RWPE2 (cell line): Measurements from ENCODE around the gene CNTNAP4.

Experiments
- ATAC-seq: fragments of 200-7000 bp; cut with Tn5 transposase; 3 replicates; pipeline ENCODE4 v1.9.1; 2021; ENCODE audit warnings: low read depth
- DNase-seq: peaks from one replicate; pipeline ENCODE4 v3.0.0-alpha.2; 2020; ENCODE audit warnings: low spot score
- H3K27ac ChIP-seq: fragments of 450-650 bp; 2 replicates; pipeline ENCODE4 v1.5.1; 2017; ENCODE audit warnings: mild to moderate bottlenecking; ENCODE audit not compliant: poor library complexity, severe bottlenecking
- H3K27me3 ChIP-seq: fragments of 250-450 bp; sonication (Bioruptor Pico); 2 replicates; pipeline ENCODE4 v1.5.1; 2021; ENCODE audit warnings: mild to moderate bottlenecking, moderate library complexity; ENCODE audit not compliant: insufficient read depth, poor library complexity, severe bottlenecking
- H3K36me3 ChIP-seq: fragments of 250-450 bp; sonication (Bioruptor Pico); 2 replicates; pipeline ENCODE4 v1.5.1; 2020; ENCODE audit warnings: low read depth, mild to moderate bottlenecking, moderate library complexity
- H3K4me1 ChIP-seq: fragments of 250-450 bp; sonication (Bioruptor Pico); 2 replicates; pipeline ENCODE4 v1.5.1; 2021; ENCODE audit warnings: mild to moderate bottlenecking, moderate library complexity; ENCODE audit not compliant: insufficient read depth, poor library complexity, severe bottlenecking
- H3K4me3 ChIP-seq: fragments of 250-450 bp; sonication (Bioruptor Pico); 2 replicates; pipeline ENCODE4 v1.5.1; 2021; ENCODE audit warnings: mild to moderate bottlenecking, moderate library complexity; ENCODE audit not compliant: severe bottlenecking
- H3K9me3 ChIP-seq: fragments of 250-450 bp; sonication (Bioruptor Pico); 2 replicates; pipeline ENCODE4 v1.5.1; 2021; ENCODE audit warnings: mild to moderate bottlenecking, moderate library complexity; ENCODE audit not compliant: severe bottlenecking
- TF ChIP-seq, protein P1 (sequence below): fragments of 450-650 bp; IDR thresholded peaks from one replicate; pipeline ENCODE4 v1.5.1; 2017; ENCODE audit warnings: mild to moderate bottlenecking, moderate library complexity; ENCODE audit not compliant: poor library complexity, severe bottlenecking

Gene CNTNAP4

GRCh38 chr16:76579277-76579922 is 302.2 kb downstream of the CNTNAP4 start:
- ATAC-seq, result no peak
- DNase-seq, result no peak
- peaks cover 2% of the 10 kb centered on the region for H3K27me3 ChIP-seq
- H3K27ac ChIP-seq, result no peak overlapping the region
- TF ChIP-seq, protein P1, sequence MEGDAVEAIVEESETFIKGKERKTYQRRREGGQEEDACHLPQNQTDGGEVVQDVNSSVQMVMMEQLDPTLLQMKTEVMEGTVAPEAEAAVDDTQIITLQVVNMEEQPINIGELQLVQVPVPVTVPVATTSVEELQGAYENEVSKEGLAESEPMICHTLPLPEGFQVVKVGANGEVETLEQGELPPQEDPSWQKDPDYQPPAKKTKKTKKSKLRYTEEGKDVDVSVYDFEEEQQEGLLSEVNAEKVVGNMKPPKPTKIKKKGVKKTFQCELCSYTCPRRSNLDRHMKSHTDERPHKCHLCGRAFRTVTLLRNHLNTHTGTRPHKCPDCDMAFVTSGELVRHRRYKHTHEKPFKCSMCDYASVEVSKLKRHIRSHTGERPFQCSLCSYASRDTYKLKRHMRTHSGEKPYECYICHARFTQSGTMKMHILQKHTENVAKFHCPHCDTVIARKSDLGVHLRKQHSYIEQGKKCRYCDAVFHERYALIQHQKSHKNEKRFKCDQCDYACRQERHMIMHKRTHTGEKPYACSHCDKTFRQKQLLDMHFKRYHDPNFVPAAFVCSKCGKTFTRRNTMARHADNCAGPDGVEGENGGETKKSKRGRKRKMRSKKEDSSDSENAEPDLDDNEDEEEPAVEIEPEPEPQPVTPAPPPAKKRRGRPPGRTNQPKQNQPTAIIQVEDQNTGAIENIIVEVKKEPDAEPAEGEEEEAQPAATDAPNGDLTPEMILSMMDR, result no peak
- no peaks in the 10 kb centered on the region for H3K9me3 ChIP-seq
- H3K36me3 ChIP-seq, result no peaks in the 10 kb centered on the region
- H3K4me3 ChIP-seq, result no peak overlapping the region
- no peaks in the 10 kb centered on the region for H3K4me1 ChIP-seq

DNA sequence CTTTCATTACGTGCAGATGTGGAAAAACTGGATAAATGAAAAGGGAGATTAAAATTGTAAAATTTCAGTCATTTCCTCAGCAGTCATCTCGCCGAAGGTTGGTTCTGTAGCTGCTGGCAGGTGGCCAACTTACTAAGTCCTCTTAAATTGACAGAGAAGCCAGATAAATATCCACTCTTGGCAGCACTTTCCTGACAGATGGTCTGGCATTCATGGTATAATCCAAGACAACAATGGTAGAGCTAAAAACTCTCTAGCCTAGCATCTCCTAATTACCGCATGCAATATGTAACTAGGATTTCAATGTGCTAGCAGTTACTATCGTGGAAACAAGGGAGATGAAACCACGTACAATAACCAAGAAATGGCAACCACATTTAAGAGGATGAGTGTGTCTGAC is 306.3 kb downstream of the CNTNAP4 start:
- H3K9me3 ChIP-seq, result no peaks in the 10 kb centered on the region
- DNase-seq (no peak), ATAC-seq (no peak)

DNA sequence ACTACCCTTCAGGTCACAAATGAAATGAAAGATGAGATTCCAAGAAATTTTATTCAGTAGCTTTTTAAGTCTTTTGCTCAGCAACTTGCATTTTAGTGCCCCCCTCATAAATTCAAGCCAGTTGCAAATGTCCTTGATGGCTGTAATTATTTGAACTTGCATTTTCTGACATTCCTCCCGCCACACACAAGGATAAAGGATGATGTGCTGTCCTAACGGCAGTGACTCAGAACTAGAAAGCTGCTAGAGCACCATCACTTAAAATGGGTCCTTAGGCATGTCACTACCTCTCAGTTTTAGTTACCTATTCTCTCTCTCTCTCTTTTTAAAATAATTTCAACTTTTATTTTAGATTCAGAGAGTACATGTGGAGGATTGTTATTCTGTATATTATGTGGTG is 306.7 kb downstream of the CNTNAP4 start:
- Histone ChIP-seq H3K9me3 (no peaks in the 10 kb centered on the region), H3K4me1 (no peaks in the 10 kb centered on the region), H3K27me3 (peaks cover 3% of the 10 kb centered on the region), H3K4me3 (no peak overlapping the region), H3K27ac (no peak overlapping the region), H3K36me3 (no peaks in the 10 kb centered on the region)
- DNase-seq, result no peak
- ATAC-seq, result no peak
- TF ChIP-seq, protein P1, result no peak

More for the DNA sequence above, 306.3 kb downstream of the CNTNAP4 start:
- Histone ChIP-seq H3K27me3 (peaks cover 3% of the 10 kb centered on the region), H3K27ac (no peak overlapping the region), H3K36me3 (no peaks in the 10 kb centered on the region), H3K4me3 (no peak overlapping the region), H3K4me1 (no peaks in the 10 kb centered on the region)
- TF ChIP-seq, protein P1, result no peak

- Histone ChIP-seq H3K36me3 (no peaks in the 10 kb centered on the region; the same call in 1 of the 2 replicates), H3K9me3 (no peaks in the 10 kb centered on the region), H3K27ac (no peak overlapping the region), H3K4me3 (no peak overlapping the region), H3K4me1 (no peaks in the 10 kb centered on the region), H3K27me3 (peaks cover 2% of the 10 kb centered on the region)
- DNase-seq (no peak), ATAC-seq (no peak)
- TF ChIP-seq, protein P1, result no peak
Measured at GRCh38 chr16:76598498-76598897, 321.3 kb downstream of the CNTNAP4 start.

GRCh38 chr16:76607317-76607716 is 330.1 kb downstream of the CNTNAP4 start:
- ATAC-seq (no peak), DNase-seq (no peak)
- no peaks in the 10 kb centered on the region for H3K9me3 ChIP-seq
- no peak overlapping the region for H3K4me3 ChIP-seq
- H3K27me3 ChIP-seq, result no peaks in the 10 kb centered on the region
- TF ChIP-seq, protein P1, result no peak
- H3K4me1 ChIP-seq, result no peaks in the 10 kb centered on the region
- H3K36me3 ChIP-seq, result no peaks in the 10 kb centered on the region
- no peak overlapping the region for H3K27ac ChIP-seq
